Transverse colon (tissue), 4 donors: ENCODE results near the gene BPIFB1. TPM values are rescaled to one million over a fixed set of nuclear protein-coding genes. Genes with fewer than 3 reads are reported as not detected.

Experiments used
- DNase-seq: peaks from one replicate; pipeline ENCODE4 v3.0.0-alpha.2; 2019
- H3K27ac ChIP-seq, 4 donors: fragments of 200-600 bp; sonication (generic); 2 replicates each; pipeline ENCODE4 v1.5.1; 2016 to 2018; ENCODE audit warnings: inconsistent platforms in 4 of 4
- H3K27me3 ChIP-seq: fragments of 200-600 bp; sonication (generic); 2 replicates; pipeline ENCODE4 v1.5.1; 2017; ENCODE audit warnings: inconsistent platforms
- H3K36me3 ChIP-seq, 4 donors: fragments of 200-600 bp; sonication (generic); 2 replicates each; pipeline ENCODE4 v1.5.1; 2017 to 2019; ENCODE audit warnings: inconsistent platforms in 4 of 4
- H3K4me1 ChIP-seq, 4 donors: fragments of 200-600 bp; sonication (generic); 2 replicates each; pipeline ENCODE4 v1.5.1; 2017 to 2020; ENCODE audit warnings: inconsistent platforms in 4 of 4
- H3K4me3 ChIP-seq, 4 donors: fragments of 200-600 bp; sonication (generic); 1 replicate in 1 of 4; 2 replicates in 3 of 4; pipeline versions ENCODE4 v1.5.1 to v1.6.1; 2017 to 2019; ENCODE audit warnings: inconsistent platforms in 4 of 4
- H3K9me3 ChIP-seq, 2 donors: fragments of 200-600 bp; sonication (generic); 2 replicates each; pipeline ENCODE4 v1.5.1; 2017 to 2019; ENCODE audit warnings: inconsistent platforms in 2 of 2
- EP300 ChIP-seq: sonication (generic); formaldehyde crosslinking; IDR thresholded peaks from one replicate; pipeline ENCODE4 v1.6.1; 2017; ENCODE audit warnings: antibody characterized with exemption, low read depth
- POLR2A ChIP-seq: fragments of 450-650 bp; IDR thresholded peaks from one replicate; pipeline ENCODE4 v1.6.1; 2016; ENCODE audit warnings: antibody characterized with exemption, mild to moderate bottlenecking, moderate library complexity
- POLR2AphosphoS5 ChIP-seq, 3 donors: sonication (generic); formaldehyde crosslinking; IDR thresholded peaks; one replicate each; pipeline ENCODE4 v1.6.1; 2016; ENCODE audit warnings: antibody characterized with exemption in 3 of 3
- WGBS, 2 donors: methylation state at CpG; one replicate each; pipeline ENCODE4 v1.1.5; 2018; ENCODE audit warnings: low coverage in 1 of 2; 5-methylcytosine and 5-hydroxymethylcytosine counted together
- in situ Hi-C, 4 donors: fragments of 200-750 bp; cut with MboI; loops; one replicate each; pipeline versions ENCODE4 v1.15.0 to v1.15.1; 2017; ENCODE audit warnings: low sequenced_read_pairs in 3 of 4, low pct_ligation_motif_present in 1 of 4, low pct_unique_long_range_greater_than_20kb in 1 of 4
- intact Hi-C: fragments of 100-400 bp; cut with DNase I; formaldehyde crosslinking; loops from one replicate; pipeline ENCODE4 v1.15.1; 2023; ENCODE audit warnings: low total_unique reads
- total RNA-seq, 4 donors: library from RNA; depleted of rRNA; stranded (reverse); fragments of >200 nt; gene quantifications; one replicate each; pipeline ENCODE4 v1.1.0, GENCODE V29; 2016
- TF ChIP-seq, protein P1 (sequence below), 5 experiments: fragments of 200-600 bp in 3 of 5; fragments of 450-650 bp in 2 of 5; sonication (generic) in 3 of 5; IDR thresholded peaks; 1 replicate in 2 of 5; 2 replicates in 3 of 5; pipeline ENCODE4 v1.5.1; 2016 to 2017; ENCODE audit warnings: antibody characterized with exemption in 5 of 5, inconsistent platforms in 3 of 5, mild to moderate bottlenecking in 2 of 5, moderate library complexity in 1 of 5

BPIFB1 gene
- total RNA-seq, 4 donors from 2014 or later, result not detected

DNA sequence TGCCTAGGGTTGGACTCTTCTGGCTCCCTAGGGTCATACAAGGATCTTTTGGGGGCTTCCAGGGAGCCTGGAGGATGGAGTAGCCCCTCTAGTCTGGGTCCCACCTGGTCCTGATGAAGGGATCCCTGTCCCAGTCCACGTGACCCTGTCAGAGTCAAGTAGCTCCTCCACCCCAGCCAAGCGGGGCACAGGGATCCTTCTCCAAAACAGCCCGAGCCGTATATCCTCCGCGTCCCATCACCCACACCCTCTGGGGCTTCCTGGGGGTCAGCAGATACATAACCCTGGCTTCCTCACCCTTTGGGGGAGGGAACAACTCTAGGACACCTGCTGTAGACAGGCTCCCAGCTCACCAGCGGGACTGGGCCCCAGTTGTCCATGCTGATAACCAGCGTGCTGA is 28.0 kb downstream of the BPIFB1 start:
- no peaks in the 10 kb centered on the region for H3K4me1 ChIP-seq
- in situ Hi-C loops, result loop anchor here in 1 of 4 donors (25.0 kb wide), 1 partner anchor 399 kb away; no protein-coding TSS in a partner anchor
- intact Hi-C loops, result no loop called here
- H3K4me3 ChIP-seq, result no peak overlapping the region
- no peak for DNase-seq
- H3K9me3 ChIP-seq, result no peaks in the 10 kb centered on the region
- no peaks in the 10 kb centered on the region for H3K36me3 ChIP-seq
- no peaks in the 10 kb centered on the region for H3K27me3 ChIP-seq
- WGBS, 2 donors, result 86% methylated on average over 8 of the region's 8 CpGs; no CpG with 5 or more reads in 1 of the 2 donors
- no peak overlapping the region for H3K27ac ChIP-seq
- TF ChIP-seq POLR2AphosphoS5 (IDR thresholded peaks at IDR 0.05) (no peak), POLR2A (no peak), EP300 (no peak)
- TF ChIP-seq, protein P1, sequence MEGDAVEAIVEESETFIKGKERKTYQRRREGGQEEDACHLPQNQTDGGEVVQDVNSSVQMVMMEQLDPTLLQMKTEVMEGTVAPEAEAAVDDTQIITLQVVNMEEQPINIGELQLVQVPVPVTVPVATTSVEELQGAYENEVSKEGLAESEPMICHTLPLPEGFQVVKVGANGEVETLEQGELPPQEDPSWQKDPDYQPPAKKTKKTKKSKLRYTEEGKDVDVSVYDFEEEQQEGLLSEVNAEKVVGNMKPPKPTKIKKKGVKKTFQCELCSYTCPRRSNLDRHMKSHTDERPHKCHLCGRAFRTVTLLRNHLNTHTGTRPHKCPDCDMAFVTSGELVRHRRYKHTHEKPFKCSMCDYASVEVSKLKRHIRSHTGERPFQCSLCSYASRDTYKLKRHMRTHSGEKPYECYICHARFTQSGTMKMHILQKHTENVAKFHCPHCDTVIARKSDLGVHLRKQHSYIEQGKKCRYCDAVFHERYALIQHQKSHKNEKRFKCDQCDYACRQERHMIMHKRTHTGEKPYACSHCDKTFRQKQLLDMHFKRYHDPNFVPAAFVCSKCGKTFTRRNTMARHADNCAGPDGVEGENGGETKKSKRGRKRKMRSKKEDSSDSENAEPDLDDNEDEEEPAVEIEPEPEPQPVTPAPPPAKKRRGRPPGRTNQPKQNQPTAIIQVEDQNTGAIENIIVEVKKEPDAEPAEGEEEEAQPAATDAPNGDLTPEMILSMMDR (IDR thresholded peaks at IDR 0.05), result no peak

DNA sequence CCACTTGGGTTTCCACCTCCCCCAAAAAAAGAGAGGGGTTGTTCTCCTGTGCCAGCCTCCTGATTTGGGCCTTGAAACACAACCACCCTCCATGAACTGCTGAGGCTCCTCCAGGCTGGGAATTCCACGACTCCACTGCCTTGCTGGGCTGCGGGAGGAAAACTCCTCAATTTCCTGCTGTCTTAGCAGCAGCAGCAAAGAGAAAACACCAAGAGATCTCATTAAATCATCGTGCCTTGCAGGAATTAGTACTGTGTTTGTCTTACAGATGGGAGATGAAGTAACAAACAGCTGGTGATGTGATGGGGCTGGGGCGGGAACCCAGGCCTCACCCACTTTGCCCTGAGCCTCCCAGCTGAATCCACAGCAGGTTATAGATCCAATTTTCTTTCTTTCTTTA is 29.0 kb downstream of the BPIFB1 start:
- in situ Hi-C loops (loop anchor here in 1 of 4 donors (25.0 kb wide), 1 partner anchor 400 kb away; no protein-coding TSS in a partner anchor), intact Hi-C loops (no loop called here)
- Histone ChIP-seq H3K4me3 (no peak overlapping the region), H3K9me3 (no peaks in the 10 kb centered on the region), H3K27me3 (no peaks in the 10 kb centered on the region), H3K27ac (no peak overlapping the region), H3K4me1 (no peaks in the 10 kb centered on the region), H3K36me3 (no peaks in the 10 kb centered on the region)
- TF ChIP-seq, protein P1 (IDR thresholded peaks at IDR 0.05), result no peak
- TF ChIP-seq EP300 (no peak), POLR2A (no peak), POLR2AphosphoS5 (IDR thresholded peaks at IDR 0.05) (no peak)
- DNase-seq, result no peak
- WGBS, 2 donors, result 20 to 57% methylated on average over 1 to 4 of the region's 4 CpGs

DNA sequence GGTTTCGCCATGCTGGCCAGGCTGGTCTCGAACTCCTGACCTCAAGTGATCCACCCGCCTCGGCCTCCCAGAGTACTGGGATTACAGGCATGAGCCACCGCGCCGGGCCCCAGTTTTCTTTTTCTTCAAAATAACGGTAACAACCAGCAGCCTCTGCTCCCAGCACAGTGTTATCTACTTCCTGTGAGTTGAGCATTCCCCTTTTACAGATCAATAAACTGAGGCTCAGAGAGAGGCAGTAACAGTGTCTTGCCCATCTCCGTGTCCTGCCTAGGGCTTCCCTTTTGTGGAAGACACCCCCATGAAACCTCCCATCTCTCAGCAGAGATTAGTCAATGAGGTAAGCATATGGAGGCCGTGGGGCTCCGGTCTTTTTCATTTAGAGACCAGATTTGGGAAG is 29.6 kb downstream of the BPIFB1 start:
- TF ChIP-seq, protein P1 (IDR thresholded peaks at IDR 0.05), result no peak
- no peak for TF ChIP-seq POLR2A
- no peak for TF ChIP-seq POLR2AphosphoS5 (IDR thresholded peaks at IDR 0.05)
- TF ChIP-seq EP300, result no peak
- in situ Hi-C loops, result loop anchor here in 1 of 4 donors (25.0 kb wide), 1 partner anchor 400 kb away; no protein-coding TSS in a partner anchor
- H3K36me3 ChIP-seq, result no peaks in the 10 kb centered on the region
- no peaks in the 10 kb centered on the region for H3K9me3 ChIP-seq
- no peak for DNase-seq
- no peaks in the 10 kb centered on the region for H3K4me1 ChIP-seq
- H3K4me3 ChIP-seq, result no peak overlapping the region
- no peak overlapping the region for H3K27ac ChIP-seq
- WGBS, 2 donors, result 90% methylated on average over 11 of the region's 11 CpGs; no CpG with 5 or more reads in 1 of the 2 donors
- intact Hi-C loops, result no loop called here
- H3K27me3 ChIP-seq, result no peaks in the 10 kb centered on the region

DNA sequence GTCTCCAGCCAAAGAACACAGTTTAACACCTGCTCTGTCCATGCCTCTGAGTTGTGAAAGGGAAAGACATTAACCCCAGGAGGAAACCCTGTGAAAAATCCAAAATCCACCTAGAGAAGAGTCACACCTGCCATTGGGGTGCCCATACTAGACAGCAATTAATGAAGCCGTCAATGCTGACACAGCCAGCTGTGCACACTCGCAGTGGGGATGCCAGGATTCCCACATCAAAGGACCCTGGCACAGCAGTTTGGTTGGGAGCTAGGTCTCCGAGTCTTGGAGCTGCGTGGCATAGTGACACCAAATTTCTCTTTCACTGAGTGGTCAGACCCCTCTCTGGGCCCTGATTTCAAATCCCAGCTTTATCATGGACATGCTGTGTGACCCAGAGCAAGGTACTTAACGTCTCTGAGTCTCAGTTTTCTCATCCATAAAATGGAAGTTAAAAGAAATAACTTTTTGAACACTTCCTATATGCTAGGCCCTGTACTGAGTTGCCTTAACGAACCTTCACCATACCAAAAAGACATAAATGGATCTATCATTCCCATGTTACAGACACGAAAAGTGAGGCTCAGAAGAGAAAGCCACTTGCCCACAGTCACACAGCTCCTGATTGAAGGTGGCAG is 30.8 kb downstream of the BPIFB1 start:
- no peak for DNase-seq
- WGBS, 2 donors, result 80 to 81% methylated on average over 1 to 7 of the region's 7 CpGs
- Histone ChIP-seq H3K27me3 (peaks cover 8% of the 10 kb centered on the region), H3K27ac (no peak overlapping the region), H3K36me3 (no peaks in the 10 kb centered on the region), H3K9me3 (no peaks in the 10 kb centered on the region), H3K4me1 (no peaks in the 10 kb centered on the region), H3K4me3 (no peak overlapping the region)
- in situ Hi-C loops (loop anchor here in 1 of 4 donors (25.0 kb wide), 1 partner anchor 401 kb away; no protein-coding TSS in a partner anchor), intact Hi-C loops (no loop called here)
- no peak for TF ChIP-seq EP300
- no peak for TF ChIP-seq POLR2A
- no peak for TF ChIP-seq POLR2AphosphoS5 (IDR thresholded peaks at IDR 0.05)
- TF ChIP-seq, protein P1 (IDR thresholded peaks at IDR 0.05), result no peak
